PC-3 (cell line): ENCODE results near the gene CCNY.

ENCODE experiments used
- EZH2 ChIP-seq: fragments of 300-600 bp; sonication (generic); IDR thresholded peaks from one replicate; pipeline ENCODE4 v1.6.1; 2017; ENCODE audit warnings: antibody characterized with exemption, mild to moderate bottlenecking, low read length; ENCODE audit not compliant: unreplicated experiment
- EZH2phosphoT487 ChIP-seq: fragments of 300-600 bp; sonication (generic); IDR thresholded peaks from 2 replicates; pipeline ENCODE4 v1.6.1; 2018; ENCODE audit warnings: mild to moderate bottlenecking, antibody characterized with exemption, low read length, borderline replicate concordance
- TF ChIP-seq, protein P1 (sequence below): fragments of 300-600 bp; sonication (generic); conservative IDR thresholded peaks from 2 replicates; pipeline ENCODE4 v1.5.1; 2017; ENCODE audit warnings: antibody characterized with exemption, low read depth, mild to moderate bottlenecking, low read length

DNA sequence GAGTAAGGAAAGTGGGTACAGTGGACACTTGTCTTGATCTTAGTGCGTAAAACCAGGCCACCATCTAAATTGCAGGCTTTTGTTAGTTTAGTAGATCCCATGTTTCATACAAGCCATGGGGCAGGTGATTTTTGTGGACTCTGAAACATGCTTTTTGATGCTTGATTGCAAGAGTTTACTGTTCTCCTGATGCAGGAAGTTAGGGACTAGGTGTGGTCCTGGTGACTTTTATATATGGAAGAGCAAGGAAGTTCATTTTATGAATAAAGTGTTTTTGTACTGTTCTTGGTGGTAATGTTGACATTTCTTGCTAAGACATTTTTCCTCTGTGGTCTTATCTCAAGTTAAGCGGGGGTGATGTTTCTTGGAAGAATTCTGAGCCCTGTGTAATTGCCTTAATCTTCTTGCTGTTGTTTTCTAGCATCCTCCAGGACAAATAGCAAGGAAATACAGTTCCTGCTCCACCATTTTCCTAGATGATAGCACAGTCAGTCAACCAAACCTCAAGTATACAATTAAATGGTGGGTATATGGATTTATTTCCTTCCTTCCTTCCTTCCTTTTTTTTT lies 179.9 kb downstream of the CCNY start:
- TF ChIP-seq, protein P1, sequence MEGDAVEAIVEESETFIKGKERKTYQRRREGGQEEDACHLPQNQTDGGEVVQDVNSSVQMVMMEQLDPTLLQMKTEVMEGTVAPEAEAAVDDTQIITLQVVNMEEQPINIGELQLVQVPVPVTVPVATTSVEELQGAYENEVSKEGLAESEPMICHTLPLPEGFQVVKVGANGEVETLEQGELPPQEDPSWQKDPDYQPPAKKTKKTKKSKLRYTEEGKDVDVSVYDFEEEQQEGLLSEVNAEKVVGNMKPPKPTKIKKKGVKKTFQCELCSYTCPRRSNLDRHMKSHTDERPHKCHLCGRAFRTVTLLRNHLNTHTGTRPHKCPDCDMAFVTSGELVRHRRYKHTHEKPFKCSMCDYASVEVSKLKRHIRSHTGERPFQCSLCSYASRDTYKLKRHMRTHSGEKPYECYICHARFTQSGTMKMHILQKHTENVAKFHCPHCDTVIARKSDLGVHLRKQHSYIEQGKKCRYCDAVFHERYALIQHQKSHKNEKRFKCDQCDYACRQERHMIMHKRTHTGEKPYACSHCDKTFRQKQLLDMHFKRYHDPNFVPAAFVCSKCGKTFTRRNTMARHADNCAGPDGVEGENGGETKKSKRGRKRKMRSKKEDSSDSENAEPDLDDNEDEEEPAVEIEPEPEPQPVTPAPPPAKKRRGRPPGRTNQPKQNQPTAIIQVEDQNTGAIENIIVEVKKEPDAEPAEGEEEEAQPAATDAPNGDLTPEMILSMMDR: no peak
- TF ChIP-seq EZH2 (no peak), EZH2phosphoT487 (no peak)
